Endothelial cell of umbilical vein (primary cell): ENCODE data around the gene NUDT17.
"Not testable (repeated sequence)": the region's sequence is repeated elsewhere in the genome, so short reads cannot be mapped to it uniquely, and the experiment has no call there.

Experiments
- CTCF ChIP-seq, 2 donors: IDR thresholded peaks; 1 replicate in 1 of 2; 2 replicates in 1 of 2; pipeline ENCODE4 v1.5.1; 2011; ENCODE audit warnings: low read length in 2 of 2, mild to moderate bottlenecking in 2 of 2, moderate library complexity in 2 of 2, control low read depth in 1 of 2, inconsistent platforms in 1 of 2, low read depth in 1 of 2; ENCODE audit not compliant: insufficient read depth in 1 of 2; ENCODE audit errors: extremely low read depth in 1 of 2
- EZH2 ChIP-seq: IDR thresholded peaks from 2 replicates; pipeline ENCODE4 v1.6.1; 2012; ENCODE audit warnings: borderline replicate concordance, low read depth, mild to moderate bottlenecking, moderate library complexity, low read length, inconsistent platforms; ENCODE audit not compliant: severe bottlenecking
- FOS ChIP-seq: IDR thresholded peaks from 2 replicates; pipeline ENCODE4 v1.6.1; 2011; ENCODE audit warnings: mild to moderate bottlenecking, low read length, moderate library complexity, borderline replicate concordance; ENCODE audit not compliant: insufficient read depth
- JUN ChIP-seq: IDR thresholded peaks from 2 replicates; pipeline ENCODE4 v1.6.1; 2011; ENCODE audit warnings: borderline replicate concordance, low read depth; ENCODE audit not compliant: insufficient read length, insufficient read depth
- MAX ChIP-seq: IDR thresholded peaks from 2 replicates; pipeline ENCODE4 v1.6.1; 2011; ENCODE audit not compliant: insufficient read depth, insufficient read length
- POLR2A ChIP-seq: IDR thresholded peaks from 2 replicates; pipeline ENCODE4 v1.6.1; 2012; ENCODE audit warnings: low read depth, mild to moderate bottlenecking, control low read depth, low read length
- POLR2AphosphoS5 ChIP-seq: IDR thresholded peaks from 2 replicates; pipeline ENCODE4 v1.6.1; 2012; ENCODE audit warnings: low read depth, mild to moderate bottlenecking, control low read depth, low read length, moderate library complexity; ENCODE audit not compliant: insufficient read depth

GRCh38 chr1:145822779-145823331 lies 22.6 kb upstream of the NUDT17 start:
- not testable (repeated sequence) for TF ChIP-seq CTCF (IDR thresholded peaks at IDR 0.05; ENCODE audit: extremely low read depth in 1 of 2, insufficient read depth in 1 of 2, low read depth in 1 of 2, low read length in 2 of 2); EZH2; POLR2A; POLR2AphosphoS5; JUN; MAX; FOS
